Endothelial cell of umbilical vein (primary cell): ENCODE data around the gene U2AF2.

Source experiments
- POLR2A ChIP-seq: IDR thresholded peaks from 2 replicates; pipeline ENCODE4 v1.6.1; 2012; ENCODE audit warnings: low read depth, mild to moderate bottlenecking, control low read depth, low read length
- TF ChIP-seq, protein P1 (sequence below), 2 donors: IDR thresholded peaks; 1 replicate in 1 of 2; 2 replicates in 1 of 2; pipeline ENCODE4 v1.5.1; 2011; ENCODE audit warnings: low read length in 2 of 2, mild to moderate bottlenecking in 2 of 2, moderate library complexity in 2 of 2, control low read depth in 1 of 2, inconsistent platforms in 1 of 2, low read depth in 1 of 2; ENCODE audit not compliant: insufficient read depth in 1 of 2; ENCODE audit errors: extremely low read depth in 1 of 2

DNA sequence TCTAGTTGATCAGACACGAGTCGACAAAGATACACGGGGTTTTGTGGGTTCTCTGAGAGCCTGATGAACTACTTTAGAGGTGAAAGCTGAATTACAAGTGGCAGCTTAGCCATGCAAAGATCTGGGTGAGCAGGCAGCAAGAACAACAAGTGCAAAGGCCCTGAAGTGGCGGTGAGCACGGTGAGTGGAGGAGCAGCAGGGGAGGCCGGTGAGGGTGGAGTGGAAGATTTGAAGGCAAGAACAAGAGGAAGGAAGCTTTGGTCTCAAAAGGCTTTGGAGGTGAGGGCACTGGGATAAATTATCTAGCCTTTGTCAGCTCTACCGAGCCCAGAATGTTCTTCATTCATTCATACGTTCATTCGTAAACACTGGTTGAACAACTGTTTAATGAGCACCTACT, 48.0 kb upstream of the U2AF2 start:
- TF ChIP-seq, protein P1, sequence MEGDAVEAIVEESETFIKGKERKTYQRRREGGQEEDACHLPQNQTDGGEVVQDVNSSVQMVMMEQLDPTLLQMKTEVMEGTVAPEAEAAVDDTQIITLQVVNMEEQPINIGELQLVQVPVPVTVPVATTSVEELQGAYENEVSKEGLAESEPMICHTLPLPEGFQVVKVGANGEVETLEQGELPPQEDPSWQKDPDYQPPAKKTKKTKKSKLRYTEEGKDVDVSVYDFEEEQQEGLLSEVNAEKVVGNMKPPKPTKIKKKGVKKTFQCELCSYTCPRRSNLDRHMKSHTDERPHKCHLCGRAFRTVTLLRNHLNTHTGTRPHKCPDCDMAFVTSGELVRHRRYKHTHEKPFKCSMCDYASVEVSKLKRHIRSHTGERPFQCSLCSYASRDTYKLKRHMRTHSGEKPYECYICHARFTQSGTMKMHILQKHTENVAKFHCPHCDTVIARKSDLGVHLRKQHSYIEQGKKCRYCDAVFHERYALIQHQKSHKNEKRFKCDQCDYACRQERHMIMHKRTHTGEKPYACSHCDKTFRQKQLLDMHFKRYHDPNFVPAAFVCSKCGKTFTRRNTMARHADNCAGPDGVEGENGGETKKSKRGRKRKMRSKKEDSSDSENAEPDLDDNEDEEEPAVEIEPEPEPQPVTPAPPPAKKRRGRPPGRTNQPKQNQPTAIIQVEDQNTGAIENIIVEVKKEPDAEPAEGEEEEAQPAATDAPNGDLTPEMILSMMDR (IDR thresholded peaks at IDR 0.05; ENCODE audit: extremely low read depth in 1 of 2, insufficient read depth in 1 of 2, low read depth in 1 of 2, low read length in 2 of 2): no peak
- TF ChIP-seq POLR2A: no peak
